ENCODE results near the gene PLB1. TPM values are rescaled to one million over a fixed set of nuclear protein-coding genes. Genes with fewer than 3 reads are reported as not detected.
"Not testable (repeated sequence)": the region's sequence is repeated elsewhere in the genome, so short reads cannot be mapped to it uniquely, and the experiment has no call there.

PLB1 gene
- total RNA-seq, 2 experiments from 2014 or later = 0.64 to 0.85 TPM

- DNase-seq = peak; percentile 6
- Mint-ChIP-seq H3K4me1 (ENCODE audit: low read depth) (peaks cover 38% of the 10 kb centered on the region), H3K4me3 (no peak overlapping the region), H3K27ac (no peak overlapping the region), H3K9me3 (no peaks in the 10 kb centered on the region), H3K27me3 (peaks cover 2% of the 10 kb centered on the region), H3K36me3 (no peaks in the 10 kb centered on the region)
- POLR2A ChIA-PET = no interaction called here
- intact Hi-C loops (cut with micrococcal nuclease) = no loop called here
- CTCF ChIA-PET = no interaction called here
These were observed 25.8 kb upstream of the PLB1 start for GRCh38 chr2:28469947-28470535.

DNA sequence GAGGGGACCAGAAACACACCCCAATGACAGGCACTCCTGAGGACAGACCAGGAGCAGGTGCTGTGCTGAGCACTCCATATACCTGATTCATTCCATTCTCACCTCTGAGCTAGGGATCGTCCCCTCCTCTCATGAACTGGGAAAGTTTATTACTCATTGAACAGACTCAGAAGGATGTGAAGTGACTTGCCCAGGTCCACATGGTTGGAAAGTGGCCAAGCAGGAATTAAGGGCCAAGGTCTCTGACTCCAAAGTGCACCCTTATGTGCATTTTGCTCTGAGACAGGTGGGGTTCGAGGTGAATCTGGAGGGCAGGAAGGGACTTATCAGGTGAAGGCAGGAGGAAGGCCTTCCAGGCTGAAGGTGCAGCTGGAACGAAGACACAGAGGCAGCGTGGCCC lies 25.1 kb upstream of the PLB1 start:
- peak; percentile 8 for DNase-seq
- H3K4me1 Mint-ChIP-seq (ENCODE audit: low read depth) = peaks cover 30% of the 10 kb centered on the region
- no peaks in the 10 kb centered on the region for H3K9me3 Mint-ChIP-seq
- peaks cover 2% of the 10 kb centered on the region for H3K27me3 Mint-ChIP-seq
- H3K27ac Mint-ChIP-seq = no peak overlapping the region
- ChIA-PET CTCF (no interaction called here), POLR2A (no interaction called here)
- H3K4me3 Mint-ChIP-seq = no peak overlapping the region
- intact Hi-C loops (cut with micrococcal nuclease) = no loop called here
- H3K36me3 Mint-ChIP-seq = no peaks in the 10 kb centered on the region

DNA sequence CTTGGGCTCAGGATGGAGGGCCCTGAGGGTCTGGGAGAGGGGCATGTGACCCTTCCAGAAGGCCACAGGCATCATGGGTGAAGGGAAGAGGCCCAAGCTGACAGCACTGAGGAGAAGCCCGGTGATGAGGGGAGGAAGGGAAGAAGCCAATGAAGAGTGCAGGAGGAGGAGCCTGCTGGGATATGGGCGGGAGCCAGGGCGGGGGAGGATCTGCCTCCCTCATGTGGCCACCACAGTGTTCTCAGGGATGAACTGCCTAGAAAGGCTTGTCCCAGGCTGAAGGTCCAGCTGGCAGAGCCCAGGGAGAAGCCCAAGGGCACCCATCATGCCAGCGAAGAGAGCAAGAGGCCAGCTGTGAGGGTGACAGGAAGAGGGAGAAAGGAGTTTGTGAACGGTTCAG lies 24.6 kb upstream of the PLB1 start:
- intact Hi-C loops (cut with micrococcal nuclease) = no loop called here
- Mint-ChIP-seq H3K27me3 (peaks cover 2% of the 10 kb centered on the region), H3K36me3 (no peaks in the 10 kb centered on the region), H3K4me3 (no peak overlapping the region), H3K4me1 (ENCODE audit: low read depth) (peaks cover 27% of the 10 kb centered on the region), H3K9me3 (no peaks in the 10 kb centered on the region), H3K27ac (no peak overlapping the region)
- DNase-seq = peak; percentile 9
- ChIA-PET POLR2A (no interaction called here), CTCF (no interaction called here)

DNA sequence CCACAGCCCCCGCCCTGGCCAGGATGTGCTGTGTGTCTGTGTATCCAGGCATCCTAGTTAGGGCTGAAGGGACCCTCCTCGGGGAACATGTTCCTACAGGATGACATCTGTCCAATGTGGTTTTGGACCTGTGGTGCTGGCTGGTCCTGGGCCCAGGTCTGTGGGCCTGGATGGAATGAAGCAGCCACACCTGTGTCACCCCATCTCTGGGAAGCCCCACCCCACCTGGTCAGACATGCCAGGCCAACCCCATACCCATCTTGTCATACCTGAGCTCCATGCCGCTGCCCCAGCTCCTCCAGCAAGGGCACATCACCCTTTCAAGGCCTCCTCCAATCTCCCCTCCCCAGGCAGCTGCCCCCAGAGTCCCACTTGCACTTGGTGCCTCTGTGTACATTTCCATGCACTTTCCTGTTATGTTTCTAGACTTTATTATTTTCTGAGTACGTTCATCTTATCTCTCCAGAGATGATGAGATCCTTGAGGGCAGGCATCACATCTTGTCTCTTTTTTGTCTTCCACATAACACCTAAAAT lies 24.1 kb upstream of the PLB1 start:
- Mint-ChIP-seq H3K9me3 (no peaks in the 10 kb centered on the region), H3K27me3 (peaks cover 2% of the 10 kb centered on the region), H3K4me1 (ENCODE audit: low read depth) (peaks cover 22% of the 10 kb centered on the region), H3K4me3 (no peak overlapping the region), H3K27ac (no peak overlapping the region), H3K36me3 (no peaks in the 10 kb centered on the region)
- ChIA-PET CTCF (no interaction called here), POLR2A (no interaction called here)
- peak; percentile 7 for DNase-seq
- intact Hi-C loops (cut with micrococcal nuclease) = no loop called here

DNA sequence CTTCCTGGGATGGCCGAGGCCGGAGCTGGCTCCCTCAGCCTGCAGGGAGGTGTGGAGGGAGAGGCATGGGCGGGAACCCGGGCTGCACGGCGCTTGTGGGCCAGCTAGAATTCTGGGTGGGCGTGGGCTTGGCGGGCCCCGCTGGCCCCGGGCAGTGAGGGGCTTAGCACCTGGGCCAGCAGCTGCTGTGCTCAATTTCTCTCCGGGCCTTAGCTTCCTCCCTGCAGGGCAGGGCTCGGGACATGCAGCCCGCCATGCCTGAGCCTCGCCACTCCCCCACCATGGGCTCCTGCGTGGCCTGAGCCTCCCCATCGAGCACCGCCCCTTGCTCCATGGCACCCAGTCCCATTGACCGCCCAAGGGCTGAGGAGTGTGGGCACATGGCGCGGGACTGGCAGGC lies 23.2 kb upstream of the PLB1 start:
- H3K9me3 Mint-ChIP-seq; H3K36me3 Mint-ChIP-seq; DNase-seq; H3K27ac Mint-ChIP-seq; POLR2A ChIA-PET; H3K4me3 Mint-ChIP-seq; CTCF ChIA-PET; H3K27me3 Mint-ChIP-seq; intact Hi-C loops (cut with micrococcal nuclease): not testable (repeated sequence)
- H3K4me1 Mint-ChIP-seq (ENCODE audit: low read depth) = peaks cover 26% of the 10 kb centered on the region

- no peak overlapping the region for H3K4me3 Mint-ChIP-seq
- H3K27ac Mint-ChIP-seq = no peak overlapping the region
- no peaks in the 10 kb centered on the region for H3K36me3 Mint-ChIP-seq
- no peak for DNase-seq
- peaks cover 2% of the 10 kb centered on the region for H3K9me3 Mint-ChIP-seq
- intact Hi-C loops (cut with micrococcal nuclease) = no loop called here
- ChIA-PET CTCF (no interaction called here), POLR2A (no interaction called here)
- peaks cover 1% of the 10 kb centered on the region for H3K27me3 Mint-ChIP-seq
- peaks cover 22% of the 10 kb centered on the region for H3K4me1 Mint-ChIP-seq (ENCODE audit: low read depth)
These were observed 20.7 kb upstream of the PLB1 start for GRCh38 chr2:28475088-28475595.

DNA sequence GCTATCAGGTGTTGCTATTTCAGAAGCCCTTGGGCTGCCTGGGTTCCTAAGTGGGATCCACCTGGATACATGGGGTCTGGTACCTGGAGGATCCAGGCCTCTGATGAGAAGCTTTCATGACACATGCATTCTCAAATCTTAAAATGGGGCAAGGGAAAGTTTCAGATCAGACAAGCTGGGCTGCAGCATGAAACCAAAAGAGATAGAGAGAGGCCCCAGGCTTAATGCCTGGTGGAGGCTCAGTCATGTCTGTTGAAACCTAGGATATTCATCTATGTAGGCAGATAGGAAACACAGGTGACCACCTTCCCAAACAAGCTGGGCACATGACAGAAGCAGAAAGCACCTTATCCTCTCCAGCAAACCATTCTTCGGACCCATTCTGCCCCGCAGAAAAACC lies 18.8 kb upstream of the PLB1 start:
- POLR2A ChIA-PET = no interaction called here
- CTCF ChIA-PET = no interaction called here
- Mint-ChIP-seq H3K27ac (no peak overlapping the region), H3K4me3 (no peak overlapping the region), H3K9me3 (peaks cover 8% of the 10 kb centered on the region), H3K4me1 (ENCODE audit: low read depth) (peaks cover 14% of the 10 kb centered on the region), H3K27me3 (peaks cover 3% of the 10 kb centered on the region), H3K36me3 (no peaks in the 10 kb centered on the region)
- DNase-seq = no peak
- intact Hi-C loops (cut with micrococcal nuclease) = no loop called here

GRCh38 chr2:28477645-28478044 lies 18.2 kb upstream of the PLB1 start:
- DNase-seq = no peak
- H3K4me3 Mint-ChIP-seq = no peak overlapping the region
- intact Hi-C loops (cut with micrococcal nuclease) = no loop called here
- H3K36me3 Mint-ChIP-seq = no peaks in the 10 kb centered on the region
- no peak overlapping the region for H3K27ac Mint-ChIP-seq
- peaks cover 8% of the 10 kb centered on the region for H3K9me3 Mint-ChIP-seq
- ChIA-PET POLR2A (no interaction called here), CTCF (no interaction called here)
- peaks cover 6% of the 10 kb centered on the region for H3K27me3 Mint-ChIP-seq
- peaks cover 12% of the 10 kb centered on the region for H3K4me1 Mint-ChIP-seq (ENCODE audit: low read depth)

DNA sequence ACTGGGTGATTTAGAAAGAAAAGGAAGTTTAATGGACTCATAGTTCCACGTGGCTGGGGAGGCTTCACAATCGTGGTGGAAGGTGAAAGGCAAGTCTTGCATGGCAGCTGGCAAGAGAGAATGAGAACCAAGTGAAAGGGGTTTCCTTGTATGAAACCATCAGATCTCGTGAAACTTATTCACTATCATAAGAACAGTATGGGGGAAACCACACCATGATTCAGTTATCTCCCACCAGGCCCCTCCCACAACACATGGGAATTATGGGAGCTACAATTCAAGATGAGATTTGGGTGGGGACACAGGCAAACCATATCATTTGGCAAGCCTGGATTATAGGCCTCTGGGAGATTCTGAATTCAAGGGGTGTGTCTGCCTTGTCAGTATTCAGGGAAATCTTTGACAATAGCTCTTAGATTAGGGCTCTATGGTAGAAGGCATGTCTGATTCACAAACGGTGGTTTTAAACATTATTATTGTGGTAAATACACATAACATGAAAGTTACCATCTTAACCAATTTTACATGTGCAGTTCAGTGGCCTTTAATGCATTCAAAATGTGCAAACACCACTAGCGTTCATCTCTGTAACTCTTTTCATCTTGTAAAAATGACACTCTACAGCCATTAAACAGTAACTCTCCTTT lies 15.3 kb upstream of the PLB1 start:
- CTCF ChIA-PET = no interaction called here

GRCh38 chr2:28481905-28482304 lies 14.0 kb upstream of the PLB1 start:
- no peaks in the 10 kb centered on the region for H3K36me3 Mint-ChIP-seq
- intact Hi-C loops (cut with micrococcal nuclease) = no loop called here
- CTCF ChIA-PET = interaction anchor here (0.7 kb wide), 1 partner anchor 9 kb away, joined by 3 read pairs; no protein-coding TSS in a partner anchor
- no peak overlapping the region for H3K27ac Mint-ChIP-seq
- H3K9me3 Mint-ChIP-seq = peaks cover 8% of the 10 kb centered on the region
- H3K4me3 Mint-ChIP-seq = no peak overlapping the region
- POLR2A ChIA-PET = no interaction called here
- H3K27me3 Mint-ChIP-seq = peaks cover 10% of the 10 kb centered on the region
- no peak for DNase-seq
- H3K4me1 Mint-ChIP-seq (ENCODE audit: low read depth) = peaks cover 19% of the 10 kb centered on the region

More for the DNA sequence above, 15.3 kb upstream of the PLB1 start:
- intact Hi-C loops (cut with micrococcal nuclease) = no loop called here
- H3K27me3 Mint-ChIP-seq = peaks cover 10% of the 10 kb centered on the region
- DNase-seq = peak; percentile 41
- no peak overlapping the region for H3K4me3 Mint-ChIP-seq
- H3K36me3 Mint-ChIP-seq = no peaks in the 10 kb centered on the region
- peaks cover 8% of the 10 kb centered on the region for H3K9me3 Mint-ChIP-seq
- no peak overlapping the region for H3K27ac Mint-ChIP-seq
- H3K4me1 Mint-ChIP-seq (ENCODE audit: low read depth) = peaks cover 12% of the 10 kb centered on the region
- POLR2A ChIA-PET = no interaction called here

- Mint-ChIP-seq H3K27me3 (peaks cover 10% of the 10 kb centered on the region), H3K27ac (no peak overlapping the region), H3K4me3 (no peak overlapping the region), H3K4me1 (ENCODE audit: low read depth) (peaks cover 16% of the 10 kb centered on the region), H3K36me3 (no peaks in the 10 kb centered on the region), H3K9me3 (peaks cover 8% of the 10 kb centered on the region)
- ChIA-PET POLR2A (no interaction called here), CTCF (no interaction called here)
- intact Hi-C loops (cut with micrococcal nuclease) = no loop called here
- no peak for DNase-seq
These were observed 11.0 kb upstream of the PLB1 start for GRCh38 chr2:28484835-28485234.

GRCh38 chr2:28486526-28486925 lies 9.3 kb upstream of the PLB1 start:
- intact Hi-C loops (cut with micrococcal nuclease) = no loop called here
- H3K4me1 Mint-ChIP-seq (ENCODE audit: low read depth) = peaks cover 9% of the 10 kb centered on the region
- peaks cover 7% of the 10 kb centered on the region for H3K27me3 Mint-ChIP-seq
- ChIA-PET CTCF (no interaction called here), POLR2A (no interaction called here)
- H3K27ac Mint-ChIP-seq = no peak overlapping the region
- H3K4me3 Mint-ChIP-seq = no peak overlapping the region
- no peak for DNase-seq
- H3K36me3 Mint-ChIP-seq = no peaks in the 10 kb centered on the region
- H3K9me3 Mint-ChIP-seq = no peaks in the 10 kb centered on the region

DNA sequence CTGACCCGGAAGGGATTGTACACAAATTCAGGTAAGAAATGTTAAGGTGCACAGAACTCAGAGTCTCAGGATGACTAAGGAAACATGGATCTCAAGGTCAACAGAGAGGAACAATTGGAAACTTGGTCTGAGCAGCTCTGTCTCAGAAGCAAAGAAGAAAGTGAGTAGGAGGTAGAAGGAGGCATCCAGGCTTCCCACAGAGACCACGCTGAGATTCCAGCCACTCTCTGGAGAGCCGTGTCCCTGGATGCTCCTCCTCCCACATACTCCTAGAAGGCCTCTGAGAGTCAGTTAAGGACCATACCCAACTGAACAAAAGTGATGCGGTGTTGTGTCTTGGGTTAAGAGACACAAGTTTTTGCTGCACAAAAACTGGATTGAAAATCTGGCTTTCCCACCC lies 8.6 kb upstream of the PLB1 start:
- CTCF ChIA-PET = no interaction called here

More for the DNA sequence above, 8.6 kb upstream of the PLB1 start:
- no peak overlapping the region for H3K4me3 Mint-ChIP-seq
- intact Hi-C loops (cut with micrococcal nuclease) = no loop called here
- peaks cover 9% of the 10 kb centered on the region for H3K4me1 Mint-ChIP-seq (ENCODE audit: low read depth)
- H3K9me3 Mint-ChIP-seq = no peaks in the 10 kb centered on the region
- H3K27ac Mint-ChIP-seq = no peak overlapping the region
- POLR2A ChIA-PET = no interaction called here
- H3K27me3 Mint-ChIP-seq = peaks cover 7% of the 10 kb centered on the region
- H3K36me3 Mint-ChIP-seq = no peaks in the 10 kb centered on the region
- DNase-seq = no peak
